HG03469 (cell line): Measurements from ENCODE around the gene LARGE1.

Experiments
- ATAC-seq: cut with Tn5 transposase; IDR thresholded peaks from one replicate; pipeline ENCODE4 v1.9.1; 2021; ENCODE audit warnings: mild to moderate bottlenecking, moderate library complexity, moderate number of reproducible peaks; ENCODE audit not compliant: unreplicated experiment

The LARGE1 gene

DNA sequence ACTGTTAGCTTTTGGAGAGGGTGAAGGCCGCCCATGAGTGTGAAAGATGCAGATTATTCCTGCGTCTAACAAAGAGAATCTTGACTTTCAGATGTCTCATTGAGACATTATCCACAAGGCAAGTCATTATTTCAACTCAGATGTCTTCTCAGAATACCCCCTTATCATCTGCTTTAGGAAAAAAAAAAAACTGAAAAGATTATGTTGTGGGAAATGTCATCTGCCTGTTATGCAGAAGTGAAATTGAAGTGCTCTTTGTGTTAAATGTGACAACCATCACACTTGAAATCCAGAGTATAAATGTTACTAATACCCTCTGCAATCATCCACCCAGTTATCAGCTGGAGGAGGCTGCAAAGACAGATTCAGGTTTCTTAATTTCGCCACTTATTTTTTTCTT lies 239.6 kb downstream of the LARGE1 start:
- ATAC-seq = no peak

DNA sequence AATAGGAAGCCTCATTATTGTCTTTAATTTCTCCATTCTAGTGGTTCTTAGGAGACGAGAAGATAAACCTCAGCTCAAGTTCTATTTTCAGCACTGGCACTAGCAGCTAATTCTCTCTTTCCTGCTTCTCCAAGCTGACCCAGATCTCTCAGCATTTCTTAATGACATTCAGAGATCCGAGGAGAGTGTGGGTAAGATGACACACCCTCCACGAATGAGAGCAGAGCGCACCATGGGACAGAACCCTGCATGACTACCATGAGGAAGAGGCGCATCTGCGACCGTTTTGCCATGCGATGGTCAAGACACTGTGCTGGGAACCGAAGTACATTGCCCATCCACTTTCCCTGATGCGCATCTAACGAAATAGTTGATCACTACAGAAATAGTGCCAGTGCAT lies 241.8 kb downstream of the LARGE1 start:
- ATAC-seq = no peak

DNA sequence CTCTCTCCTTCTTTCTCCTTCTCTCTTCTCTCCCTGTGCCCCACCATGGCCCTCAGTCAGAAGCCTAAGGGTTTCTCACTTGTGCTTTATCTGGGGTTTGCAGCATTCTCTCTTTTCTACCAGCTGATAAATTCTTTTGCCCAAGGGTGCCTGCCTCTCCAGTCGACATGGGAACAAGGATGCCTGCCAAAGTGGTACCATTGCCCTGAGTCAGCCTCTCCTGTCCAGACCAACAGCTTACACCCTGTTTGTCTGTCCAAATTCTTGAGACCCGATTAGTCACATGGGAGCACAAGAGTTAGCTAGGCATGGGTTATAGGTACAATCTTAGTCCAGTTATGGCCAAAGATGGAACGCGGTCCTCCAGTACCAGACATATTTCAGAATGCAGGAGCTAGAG lies 242.7 kb downstream of the LARGE1 start:
- ATAC-seq = no peak

DNA sequence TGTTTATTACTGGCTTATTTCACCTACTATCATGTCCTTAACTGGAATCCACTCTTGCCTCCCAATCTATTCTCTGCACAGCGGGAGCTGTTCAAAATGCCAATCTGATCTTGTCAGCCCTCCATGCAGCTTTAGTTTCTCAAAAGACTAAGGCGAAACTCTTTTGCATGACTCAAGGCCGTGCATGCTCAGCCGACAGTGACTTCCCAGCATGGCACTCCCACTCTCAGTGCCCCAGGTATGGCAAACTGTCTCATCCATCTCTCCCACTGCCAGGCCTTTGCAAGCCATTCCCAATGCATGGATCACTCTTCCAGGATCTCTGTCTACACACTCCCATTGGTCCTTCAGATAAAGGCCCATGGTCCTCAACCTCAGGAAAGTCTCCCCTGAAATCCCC lies 245.9 kb downstream of the LARGE1 start:
- no peak for ATAC-seq

DNA sequence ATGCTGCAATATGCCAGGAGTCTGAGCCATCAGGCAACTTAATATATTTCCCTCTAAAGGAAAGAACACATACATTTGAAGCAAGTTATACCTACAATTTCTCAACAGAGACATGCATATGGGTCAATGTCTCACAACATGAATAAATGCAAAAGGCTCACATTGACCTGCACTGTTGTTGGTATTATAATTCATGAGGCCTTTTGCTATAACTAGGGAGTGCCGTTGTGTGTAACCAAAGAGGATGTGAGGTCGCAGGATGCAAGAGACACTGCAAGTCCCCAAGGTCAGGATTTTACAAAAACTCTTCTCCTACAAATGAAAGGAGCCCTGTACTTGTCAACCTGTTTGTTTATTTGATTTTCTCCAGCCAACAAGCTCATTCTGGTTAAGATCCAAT lies 250.5 kb downstream of the LARGE1 start:
- no peak for ATAC-seq

DNA sequence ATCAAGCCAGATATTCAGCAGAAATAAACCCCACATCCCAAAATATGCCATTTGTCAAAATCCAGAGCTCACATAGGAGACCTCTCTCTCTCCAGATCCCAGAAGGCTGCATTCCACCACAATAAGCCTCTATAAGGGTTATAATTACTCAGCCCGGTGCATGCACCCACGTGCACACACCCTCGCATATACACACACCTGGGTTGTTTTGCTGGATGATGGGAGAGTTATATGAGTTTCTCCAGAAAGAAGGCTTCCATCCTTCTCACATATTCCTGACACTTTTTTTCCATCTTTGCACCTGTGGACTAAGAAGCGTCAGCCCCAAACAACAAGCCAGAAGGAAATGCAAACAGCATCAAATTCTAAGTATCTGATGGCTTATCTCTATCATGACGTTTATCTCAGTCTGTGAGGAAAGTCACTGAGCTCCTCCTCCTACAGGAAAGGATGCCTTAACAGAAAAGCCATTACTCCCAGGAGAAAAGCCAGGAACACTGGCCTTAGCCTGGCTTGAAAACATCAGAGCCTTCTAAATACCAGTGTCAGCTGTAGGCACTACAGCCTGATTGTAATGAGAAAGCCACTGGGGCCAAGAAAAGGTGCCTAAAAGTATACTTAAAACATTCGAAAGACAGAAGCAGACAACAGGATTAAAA lies 253.2 kb downstream of the LARGE1 start:
- ATAC-seq = no peak

DNA sequence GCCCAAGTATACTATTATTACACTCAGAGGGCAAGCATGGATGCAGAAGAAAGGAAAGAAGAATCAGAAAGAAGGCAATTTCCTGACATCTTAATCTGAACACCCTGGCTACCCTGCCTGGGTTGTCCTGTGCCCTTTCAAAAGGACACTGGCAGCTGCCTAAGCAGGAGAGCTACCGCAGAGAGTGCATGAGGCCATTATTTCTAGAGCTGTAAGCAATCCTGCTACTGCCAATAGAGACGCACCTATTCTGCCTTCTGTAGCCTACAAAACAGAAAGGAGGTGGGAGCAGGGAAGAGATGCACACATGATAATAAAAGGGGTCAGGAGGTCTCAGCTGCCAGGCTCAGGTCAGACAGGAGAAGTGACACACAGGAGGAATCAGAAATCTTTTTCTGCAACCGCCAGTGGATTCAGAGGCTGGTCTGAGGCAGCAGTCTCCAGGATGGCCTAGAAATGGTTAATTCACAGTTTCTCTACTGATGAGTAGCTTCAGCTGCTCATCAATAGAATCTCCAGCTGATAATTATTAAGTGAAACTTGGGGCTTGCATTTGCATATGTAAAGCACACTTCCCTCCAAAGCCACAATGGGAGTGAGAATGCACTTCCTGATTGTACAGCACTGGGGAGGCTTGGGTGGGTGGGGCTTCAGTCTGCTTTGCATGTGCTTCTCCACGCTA lies 253.9 kb downstream of the LARGE1 start:
- no peak for ATAC-seq

DNA sequence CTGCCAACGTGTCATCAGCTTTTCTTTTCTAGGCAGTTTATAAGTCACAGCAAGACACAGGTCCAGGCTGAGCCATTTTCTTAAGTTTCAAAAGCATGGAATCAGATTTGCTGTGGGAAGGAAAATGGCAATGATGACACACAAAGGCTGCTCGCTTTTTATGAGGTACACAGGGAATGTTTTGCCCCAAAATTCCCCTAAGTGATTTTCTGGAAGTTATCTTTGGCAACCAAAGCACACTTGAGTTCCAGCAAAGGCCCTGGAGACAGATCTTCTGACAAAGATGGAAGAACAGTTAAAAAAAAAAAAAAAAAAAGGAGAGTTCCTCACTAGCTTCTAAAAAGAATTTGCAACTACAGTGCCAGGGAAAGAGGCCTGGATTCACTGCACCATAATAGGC lies 260.8 kb downstream of the LARGE1 start:
- no peak for ATAC-seq

DNA sequence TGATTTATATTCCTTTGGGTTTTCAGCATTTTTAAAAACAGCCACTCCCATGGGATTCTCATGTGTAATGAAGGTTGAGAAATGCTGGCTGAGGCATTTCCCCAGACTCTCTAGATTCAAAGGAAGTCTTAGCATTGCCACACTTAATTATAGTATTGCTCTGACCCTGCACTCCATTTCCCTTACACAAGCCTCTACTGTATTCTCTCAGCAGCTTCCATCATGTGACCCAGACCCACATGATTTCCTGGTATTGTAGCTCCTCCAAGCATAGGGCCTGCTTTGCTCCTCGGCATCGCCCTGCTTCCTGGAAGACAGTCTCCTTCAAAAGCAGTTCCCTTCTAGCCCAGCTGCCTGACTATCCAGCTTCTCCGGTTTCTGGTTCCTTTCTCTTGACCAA lies 261.5 kb downstream of the LARGE1 start:
- ATAC-seq = no peak

DNA sequence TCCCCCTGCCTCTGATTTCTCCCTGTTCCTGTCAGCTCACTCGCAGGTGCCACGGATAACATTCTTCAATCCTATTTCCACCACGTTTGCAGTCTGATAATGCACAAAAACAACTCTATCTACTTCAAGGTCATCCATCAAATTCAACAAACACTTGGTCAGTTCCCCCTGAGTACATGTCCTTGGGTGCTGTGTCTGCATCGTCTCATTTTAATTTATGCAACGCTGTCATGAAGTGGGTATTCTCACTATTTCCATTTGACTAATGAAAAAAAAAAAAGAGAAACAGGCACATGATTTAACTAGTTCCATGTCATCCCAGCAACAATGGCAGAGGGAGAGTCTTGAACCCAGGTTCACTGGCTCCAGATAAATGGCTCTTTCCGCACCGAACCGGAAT lies 262.6 kb downstream of the LARGE1 start:
- no peak for ATAC-seq

DNA sequence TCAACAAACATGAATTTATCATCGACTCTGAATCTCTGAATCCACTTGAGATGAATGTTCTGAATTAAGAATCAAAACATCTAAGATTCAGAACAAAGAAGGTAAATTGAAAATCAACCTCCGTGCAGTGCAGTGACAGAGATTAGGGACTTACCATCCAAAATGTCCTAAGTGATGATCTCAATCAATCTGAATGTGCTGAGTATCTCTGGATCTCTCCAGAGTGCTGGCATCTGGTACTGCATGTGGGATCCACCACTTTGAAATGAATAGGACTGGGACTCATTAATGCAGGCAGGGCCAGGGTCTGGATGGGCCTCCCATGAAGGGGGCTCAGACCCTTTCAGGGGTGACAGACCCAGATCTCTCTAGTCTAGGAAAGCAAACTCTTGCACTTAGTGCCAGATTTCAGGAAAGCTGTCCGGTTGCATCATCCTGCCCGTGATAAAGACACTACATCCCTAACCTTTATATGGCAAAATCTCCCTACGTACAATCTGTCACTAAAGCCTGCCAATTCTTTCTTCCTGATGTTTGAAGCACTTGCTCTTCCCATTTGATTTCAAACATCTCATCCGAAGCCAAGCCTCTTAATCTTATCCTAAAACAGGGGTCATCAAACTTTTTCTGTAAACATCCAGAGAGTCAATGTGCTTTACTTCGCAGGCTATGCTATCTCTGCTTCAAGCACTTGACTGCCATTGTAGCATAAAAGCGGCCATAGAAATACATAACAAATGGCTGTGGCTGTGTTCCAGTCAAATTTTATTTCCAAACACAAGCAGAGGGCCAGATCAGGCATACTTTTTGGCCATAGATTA lies 263.3 kb downstream of the LARGE1 start:
- ATAC-seq = no peak

DNA sequence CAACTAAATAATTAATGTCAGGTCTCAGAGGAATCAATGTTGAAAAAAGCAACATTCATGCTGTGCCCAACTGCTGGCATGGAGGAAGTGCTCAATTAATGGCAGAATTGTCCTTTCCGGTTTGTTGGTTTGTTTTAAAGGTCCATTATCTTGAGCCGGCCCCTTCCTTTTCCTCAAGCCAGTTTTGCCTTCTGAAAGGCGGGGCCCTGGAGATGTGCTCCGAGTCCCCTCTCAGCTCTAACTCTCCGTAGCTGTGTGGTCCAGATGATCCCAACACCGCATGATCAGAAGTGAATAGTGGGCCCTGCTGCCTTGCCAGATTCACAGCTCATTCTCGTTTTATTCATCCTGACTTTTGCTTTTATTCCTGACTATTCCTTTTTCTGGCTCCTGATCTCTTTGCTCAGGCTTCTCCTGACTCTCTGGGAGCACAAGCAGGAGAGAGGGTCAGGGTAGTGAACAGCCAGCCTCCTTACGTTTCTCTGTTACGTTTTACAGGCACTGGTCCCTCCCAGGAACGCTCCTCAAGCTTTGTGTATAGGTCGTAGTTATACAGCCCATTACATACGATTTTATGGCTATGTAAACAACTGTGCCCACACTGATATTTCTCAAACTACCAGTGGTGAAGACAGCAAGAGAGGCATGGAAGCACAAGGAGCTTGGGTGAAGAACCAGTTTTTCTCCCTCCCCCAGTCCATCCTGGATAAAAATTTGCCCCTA lies 265.9 kb downstream of the LARGE1 start:
- ATAC-seq = no peak

DNA sequence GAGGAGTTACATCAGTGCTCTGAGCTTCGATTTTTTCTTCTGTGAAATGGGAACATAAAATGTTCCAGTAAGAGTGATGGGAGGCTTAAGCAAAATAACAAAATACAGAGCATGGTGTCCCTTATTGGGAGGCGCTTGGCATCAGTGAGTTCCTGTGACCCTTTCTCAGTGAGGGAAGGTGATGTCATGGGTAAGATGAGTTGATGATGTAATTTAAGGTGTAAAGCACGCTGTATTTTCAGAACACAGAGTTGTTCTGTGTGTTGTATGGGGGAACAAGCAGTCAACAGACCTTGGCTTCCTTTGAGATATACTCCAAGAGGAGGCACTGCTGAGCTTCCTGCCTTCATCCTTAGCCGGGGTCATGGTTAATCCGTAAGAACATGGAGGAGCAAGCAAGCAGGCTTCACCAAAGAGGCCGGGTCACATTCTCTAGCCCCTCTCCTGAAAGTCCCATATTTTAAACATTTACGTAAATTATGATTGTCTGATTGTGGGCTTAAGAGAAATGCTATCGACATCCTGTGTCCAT lies 266.7 kb downstream of the LARGE1 start:
- no peak for ATAC-seq

DNA sequence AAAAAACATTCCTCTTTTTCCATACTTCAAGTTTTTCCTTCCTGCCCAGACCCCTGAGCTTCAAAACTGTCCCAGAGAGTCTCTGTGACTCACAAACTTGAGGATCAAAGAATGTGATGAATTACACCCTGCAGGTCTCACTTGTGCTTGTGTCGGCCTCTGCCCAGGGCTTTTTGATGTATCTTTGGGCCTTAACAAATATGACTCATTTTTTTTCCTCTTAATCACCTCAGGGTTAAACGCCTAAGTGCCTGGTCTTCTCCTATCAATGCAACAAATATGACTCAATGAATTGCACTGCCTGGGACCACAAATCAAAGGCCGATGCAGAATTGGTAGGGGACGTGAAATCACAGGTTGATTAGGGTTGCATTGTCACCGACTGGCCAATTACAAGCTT lies 267.7 kb downstream of the LARGE1 start:
- no peak for ATAC-seq

DNA sequence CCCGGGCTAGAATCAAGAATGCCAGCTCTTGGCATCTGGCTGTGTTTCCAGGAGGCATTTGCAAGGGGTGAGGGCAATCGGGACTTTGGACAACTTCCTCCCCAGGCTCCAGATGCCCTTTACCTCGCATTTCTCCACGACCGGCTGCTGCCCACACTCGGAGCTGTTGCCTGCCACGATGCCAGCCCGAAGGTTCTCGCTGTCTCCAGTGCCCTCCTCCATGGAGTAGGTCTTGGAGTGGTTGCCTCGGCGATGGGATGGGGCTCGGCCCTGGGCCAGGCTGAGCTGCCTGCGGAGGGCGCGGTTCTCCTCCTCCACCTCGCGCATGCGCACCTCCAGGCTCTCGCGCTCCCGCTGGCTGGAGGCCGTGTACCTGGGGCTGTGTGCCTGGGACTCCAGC lies 270.0 kb downstream of the LARGE1 start:
- ATAC-seq = no peak

DNA sequence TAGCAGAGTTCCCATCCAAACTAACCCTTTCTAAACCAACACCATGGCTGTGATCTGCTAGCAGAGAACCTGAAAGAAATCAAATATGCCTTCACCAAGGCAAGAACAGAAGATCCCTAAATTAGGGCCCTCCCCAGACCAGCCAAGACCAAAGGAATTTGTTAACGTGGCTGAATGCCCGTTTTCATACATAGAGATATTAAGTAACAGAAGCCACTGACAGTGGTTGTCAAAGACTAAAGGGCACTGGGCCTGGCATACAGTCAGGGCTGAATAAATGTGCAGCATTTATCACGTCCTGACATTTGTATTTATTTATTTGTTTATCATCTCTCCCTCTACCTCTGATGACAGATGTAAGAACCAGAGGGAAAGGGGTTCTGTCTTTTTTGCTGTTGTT lies 271.8 kb downstream of the LARGE1 start:
- ATAC-seq = no peak

DNA sequence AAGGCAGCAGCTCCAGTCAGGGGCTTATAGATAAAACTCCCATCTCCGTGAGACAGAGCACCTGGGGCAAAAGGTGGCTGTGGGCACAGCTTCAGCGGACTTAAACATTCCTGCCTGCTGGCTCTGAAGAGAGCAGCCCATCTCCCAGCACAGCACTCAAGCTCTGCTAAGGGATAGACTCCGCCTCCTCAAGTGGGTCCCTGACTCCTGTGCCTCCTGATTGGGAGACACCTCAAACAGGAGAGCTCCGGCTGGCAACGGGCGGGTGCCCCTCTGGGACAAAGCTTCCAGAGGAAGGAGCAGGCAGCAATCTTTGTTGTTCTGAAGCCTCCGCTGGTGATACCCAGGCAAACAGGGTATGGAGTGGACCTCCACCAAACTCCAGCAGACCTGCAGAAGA lies 279.4 kb downstream of the LARGE1 start:
- ATAC-seq = no peak

DNA sequence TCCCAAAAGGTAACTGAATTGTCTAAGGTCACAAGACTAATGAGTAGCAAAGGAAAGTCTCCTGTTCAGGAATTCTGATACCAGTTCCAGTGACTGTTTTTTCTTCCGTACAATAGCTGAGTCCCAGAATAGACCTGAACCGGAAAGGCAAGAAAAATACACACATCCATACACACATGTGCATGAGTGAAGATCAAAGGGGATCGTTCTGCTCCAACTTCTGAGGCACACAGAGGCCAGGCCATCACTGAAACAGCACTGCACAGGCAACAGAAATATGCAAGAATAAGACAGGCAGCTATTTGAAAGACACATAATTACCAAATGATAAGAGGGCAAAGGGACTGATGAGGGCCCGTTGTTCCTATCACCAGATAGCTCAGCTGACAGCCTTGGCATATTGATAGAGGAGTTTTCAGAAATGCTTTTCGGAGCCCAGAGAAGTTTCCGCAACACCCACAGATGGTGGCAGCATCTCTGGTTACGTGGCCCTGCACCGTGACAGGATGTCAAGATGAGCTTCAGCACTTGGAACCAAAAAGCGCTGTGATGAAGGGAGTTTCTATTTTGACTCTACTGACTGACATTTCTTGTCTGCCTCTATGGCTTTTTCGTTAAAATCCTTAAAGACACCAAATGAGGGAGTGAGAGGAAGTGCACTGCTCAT lies 280.6 kb downstream of the LARGE1 start:
- no peak for ATAC-seq

DNA sequence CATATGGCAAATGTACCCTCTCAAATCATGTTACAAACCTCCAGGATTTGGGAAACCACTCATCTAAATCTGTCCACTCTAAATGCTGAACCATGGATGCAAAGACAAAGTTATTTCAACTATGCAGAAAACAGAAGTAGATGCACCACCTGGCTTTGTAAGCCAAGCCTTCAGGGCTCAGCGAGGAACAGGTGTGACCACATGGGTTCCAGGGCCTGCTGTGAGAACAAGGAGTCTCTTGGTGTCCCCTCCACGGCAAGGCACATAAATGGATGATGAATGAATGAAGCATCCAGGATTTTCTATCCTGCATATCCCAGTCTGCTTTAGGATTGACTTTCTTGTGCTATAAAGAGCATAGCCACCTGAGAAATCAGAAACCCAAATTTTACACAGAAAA lies 284.5 kb downstream of the LARGE1 start:
- ATAC-seq = no peak

DNA sequence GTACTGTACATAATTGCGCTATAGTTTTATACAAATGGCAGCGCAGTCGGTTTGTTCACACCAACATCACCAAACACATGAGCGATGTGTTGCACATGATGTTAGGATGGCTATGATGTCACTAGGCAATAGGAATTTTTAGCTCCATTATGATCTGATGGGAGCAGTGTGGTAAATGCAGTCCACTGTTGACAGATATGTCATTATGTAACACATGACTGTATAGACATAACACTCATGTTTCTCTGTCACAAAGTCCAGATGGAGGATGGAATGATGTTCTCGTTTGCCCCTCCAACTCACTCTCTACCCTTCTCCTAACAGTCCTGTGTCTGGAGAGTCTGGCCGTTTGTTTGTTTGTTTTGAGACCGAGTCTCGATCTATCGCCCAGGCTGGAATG lies 288.5 kb downstream of the LARGE1 start:
- no peak for ATAC-seq

DNA sequence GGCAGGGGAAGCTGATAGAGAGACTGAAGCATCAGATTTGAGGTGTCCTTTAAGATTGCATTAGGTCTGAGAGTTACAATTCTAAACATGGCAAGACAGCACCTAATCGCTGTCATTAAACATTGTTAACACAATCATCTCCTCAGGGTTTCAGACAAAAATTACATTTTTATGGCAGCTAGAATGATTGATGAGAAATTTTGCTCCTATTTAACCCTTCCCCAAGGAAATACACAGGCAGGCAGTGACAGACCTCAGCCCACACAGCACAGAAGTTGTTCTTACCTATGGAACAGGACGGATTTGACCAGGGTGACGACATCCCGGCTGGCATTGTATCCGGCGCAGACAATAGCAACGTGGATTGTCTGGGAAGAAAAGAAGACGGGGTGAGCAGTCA lies 294.3 kb downstream of the LARGE1 start:
- no peak for ATAC-seq
